ENCODE measurements around the gene CALY. TPM values are rescaled to one million over a fixed set of nuclear protein-coding genes. Genes with fewer than 3 reads are reported as not detected.

Gene CALY
- total RNA-seq, 1 donor: not detected

DNA sequence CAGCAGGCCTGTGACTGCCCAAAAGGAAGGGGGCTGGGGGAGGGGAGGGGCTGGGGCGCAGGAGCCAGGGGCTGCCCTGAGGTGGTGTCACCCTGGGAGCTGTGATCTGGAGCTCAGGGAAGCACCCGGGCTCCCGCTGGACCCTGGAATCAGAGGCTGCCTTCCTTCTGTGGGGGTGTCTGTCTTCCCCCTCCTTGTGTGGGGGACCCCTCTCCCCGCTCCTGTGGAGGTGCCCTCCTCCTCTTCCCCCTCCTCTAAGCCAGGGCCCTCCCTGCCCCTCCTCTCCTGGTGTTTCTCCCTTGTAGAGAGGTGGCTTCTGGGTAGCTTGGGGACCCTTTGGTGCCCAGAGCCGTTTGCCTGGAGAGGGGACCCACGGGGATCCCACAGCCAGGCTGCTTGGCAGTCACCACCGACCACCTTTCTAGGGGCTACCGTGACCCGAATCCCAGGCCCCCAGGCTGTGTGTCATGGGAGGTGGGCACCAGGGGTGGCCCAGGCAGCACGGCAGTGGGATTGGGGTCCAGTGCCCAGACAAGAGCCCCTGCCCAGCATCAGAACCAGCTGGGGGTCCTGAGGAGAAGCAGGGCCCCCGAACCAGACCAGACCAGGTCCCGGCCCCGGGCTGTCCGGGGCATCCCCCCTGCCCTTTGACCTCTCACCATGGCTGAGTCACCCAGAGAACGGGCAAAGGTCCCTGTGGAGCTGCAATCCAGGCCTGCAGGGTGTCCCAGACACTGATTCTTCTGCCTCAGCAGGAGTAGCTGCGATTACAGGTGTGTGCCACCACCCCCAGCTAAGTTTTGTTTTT, 11.2 kb upstream of the CALY start:
- no peaks in the 10 kb centered on the region for H3K36me3 ChIP-seq (ENCODE audit: insufficient read depth, low read length)
- no peak overlapping the region for H3K27ac ChIP-seq (ENCODE audit: low read depth, low read length)
- no peaks in the 10 kb centered on the region for H4K20me1 ChIP-seq (ENCODE audit: insufficient read depth, low read length)
- no peak overlapping the region for H2AFZ ChIP-seq (ENCODE audit: low read length)
- no peaks in the 10 kb centered on the region for H3K9me3 ChIP-seq (ENCODE audit: low read depth, low read length)
- no peaks in the 10 kb centered on the region for H3K4me1 ChIP-seq (ENCODE audit: insufficient read depth, low read length)
- no peak overlapping the region for H3K4me3 ChIP-seq (ENCODE audit: insufficient read depth, low read length)
- TF ChIP-seq CTCF (IDR thresholded peaks at IDR 0.05; ENCODE audit: extremely low read depth, low read depth, low read length): no peak
- H3K27me3 ChIP-seq (ENCODE audit: insufficient read depth, low read length): peaks cover 5% of the 10 kb centered on the region
- DNase-seq (ENCODE audit: insufficient read length, low spot score, missing footprints): peak; percentile 80
- no peaks in the 10 kb centered on the region for H3K79me2 ChIP-seq (ENCODE audit: insufficient read depth, low read length)
- no peak overlapping the region for H3K4me2 ChIP-seq (ENCODE audit: insufficient read depth, low read length)

- no peak for TF ChIP-seq CTCF (IDR thresholded peaks at IDR 0.05; ENCODE audit: extremely low read depth, low read depth, low read length)
- H2AFZ ChIP-seq (ENCODE audit: low read length): no peak overlapping the region
Measured at GRCh38 chr10:133346413-133346812, 9.7 kb upstream of the CALY start.

GRCh38 chr10:133344236-133344635, 7.5 kb upstream of the CALY start:
- no peak for DNase-seq (ENCODE audit: insufficient read length, low spot score, missing footprints)
- Histone ChIP-seq H3K4me3 (ENCODE audit: insufficient read depth, low read length) (no peak overlapping the region), H2AFZ (ENCODE audit: low read length) (no peak overlapping the region), H3K79me2 (ENCODE audit: insufficient read depth, low read length) (no peaks in the 10 kb centered on the region), H3K4me1 (ENCODE audit: insufficient read depth, low read length) (no peaks in the 10 kb centered on the region), H4K20me1 (ENCODE audit: insufficient read depth, low read length) (no peaks in the 10 kb centered on the region), H3K9me3 (ENCODE audit: low read depth, low read length) (no peaks in the 10 kb centered on the region), H3K36me3 (ENCODE audit: insufficient read depth, low read length) (no peaks in the 10 kb centered on the region), H3K27me3 (ENCODE audit: insufficient read depth, low read length) (peaks cover 5% of the 10 kb centered on the region), H3K27ac (ENCODE audit: low read depth, low read length) (no peak overlapping the region), H3K4me2 (ENCODE audit: insufficient read depth, low read length) (no peak overlapping the region)
- TF ChIP-seq CTCF (IDR thresholded peaks at IDR 0.05; ENCODE audit: extremely low read depth, low read depth, low read length): no peak

More at GRCh38 chr10:133346413-133346812, 9.7 kb upstream of the CALY start:
- H3K9me3 ChIP-seq (ENCODE audit: low read depth, low read length): no peaks in the 10 kb centered on the region
- DNase-seq (ENCODE audit: insufficient read length, low spot score, missing footprints): no peak
- no peaks in the 10 kb centered on the region for H3K79me2 ChIP-seq (ENCODE audit: insufficient read depth, low read length)
- no peak overlapping the region for H3K27ac ChIP-seq (ENCODE audit: low read depth, low read length)
- no peaks in the 10 kb centered on the region for H4K20me1 ChIP-seq (ENCODE audit: insufficient read depth, low read length)
- H3K36me3 ChIP-seq (ENCODE audit: insufficient read depth, low read length): no peaks in the 10 kb centered on the region
- H3K4me1 ChIP-seq (ENCODE audit: insufficient read depth, low read length): no peaks in the 10 kb centered on the region
- peaks cover 5% of the 10 kb centered on the region for H3K27me3 ChIP-seq (ENCODE audit: insufficient read depth, low read length)
- no peak overlapping the region for H3K4me3 ChIP-seq (ENCODE audit: insufficient read depth, low read length)
- H3K4me2 ChIP-seq (ENCODE audit: insufficient read depth, low read length): no peak overlapping the region

GRCh38 chr10:133343558-133343957, 6.9 kb upstream of the CALY start:
- Histone ChIP-seq H3K4me3 (ENCODE audit: insufficient read depth, low read length) (no peak overlapping the region), H3K79me2 (ENCODE audit: insufficient read depth, low read length) (no peaks in the 10 kb centered on the region), H3K36me3 (ENCODE audit: insufficient read depth, low read length) (no peaks in the 10 kb centered on the region), H3K27me3 (ENCODE audit: insufficient read depth, low read length) (peaks cover 5% of the 10 kb centered on the region), H3K9me3 (ENCODE audit: low read depth, low read length) (no peaks in the 10 kb centered on the region), H4K20me1 (ENCODE audit: insufficient read depth, low read length) (no peaks in the 10 kb centered on the region), H2AFZ (ENCODE audit: low read length) (no peak overlapping the region), H3K27ac (ENCODE audit: low read depth, low read length) (no peak overlapping the region), H3K4me1 (ENCODE audit: insufficient read depth, low read length) (no peaks in the 10 kb centered on the region), H3K4me2 (ENCODE audit: insufficient read depth, low read length) (no peak overlapping the region)
- no peak for TF ChIP-seq CTCF (IDR thresholded peaks at IDR 0.05; ENCODE audit: extremely low read depth, low read depth, low read length)
- no peak for DNase-seq (ENCODE audit: insufficient read length, low spot score, missing footprints)

Data from osteoblast (primary cell).